Stimulated activated CD4-positive, alpha-beta T cell treated with anti-CD3 and anti-CD28 coated beads, Interleukin-2, amount 100 ng/mL, for 4 hours (primary cell): ENCODE results near the gene ZP2.
"Not testable (repeated sequence)": the region's sequence is repeated elsewhere in the genome, so short reads cannot be mapped to it uniquely, and the experiment has no call there.

Experiments used
- DNase-seq: peaks from one replicate; pipeline ENCODE4 v3.0.0-alpha.2; 2020; ENCODE audit warnings: low read depth

Gene ZP2

GRCh38 chr16:21170116-21170515 lies 41.3 kb downstream of the ZP2 start:
- DNase-seq = not testable (repeated sequence)

- no peak for DNase-seq
Measured at GRCh38 chr16:21169249-21169981, 42.0 kb downstream of the ZP2 start.

GRCh38 chr16:21167929-21168602 lies 43.3 kb downstream of the ZP2 start:
- no peak for DNase-seq

GRCh38 chr16:21167360-21167759 lies 44.0 kb downstream of the ZP2 start:
- no peak for DNase-seq

GRCh38 chr16:21166561-21166961 lies 44.8 kb downstream of the ZP2 start:
- DNase-seq = no peak

- no peak for DNase-seq
Measured at GRCh38 chr16:21164521-21165168, 46.7 kb downstream of the ZP2 start.

GRCh38 chr16:21163576-21163975 lies 47.8 kb downstream of the ZP2 start:
- no peak for DNase-seq

- DNase-seq = no peak
Measured at GRCh38 chr16:21162661-21163151, 48.7 kb downstream of the ZP2 start.

- no peak for DNase-seq
Measured at GRCh38 chr16:21161211-21161610, 50.2 kb downstream of the ZP2 start.

GRCh38 chr16:21160276-21160675 lies 51.1 kb downstream of the ZP2 start:
- no peak for DNase-seq

GRCh38 chr16:21159281-21159951 lies 52.0 kb downstream of the ZP2 start:
- no peak for DNase-seq

GRCh38 chr16:21158208-21159110 lies 52.9 kb downstream of the ZP2 start, which contains the start of gene LDAF1:
LDAF1 (plus strand) TSS chr16:21158674; CDS start chr16:21161183, 2,509 bp downstream.
- peak; percentile 66 for DNase-seq

- DNase-seq = no peak
Measured at GRCh38 chr16:21157632-21158031, 53.7 kb downstream of the ZP2 start.

GRCh38 chr16:21156767-21157467 lies 54.5 kb downstream of the ZP2 start:
- no peak for DNase-seq

- DNase-seq = not testable (repeated sequence)
Measured at GRCh38 chr16:21156011-21156410, 55.4 kb downstream of the ZP2 start.

- not testable (repeated sequence) for DNase-seq
Measured at GRCh38 chr16:21153124-21153729, 58.1 kb downstream of the ZP2 start.

- not testable (repeated sequence) for DNase-seq
Measured at GRCh38 chr16:21152160-21153030, 59.0 kb downstream of the ZP2 start.

- no peak for DNase-seq
Measured at GRCh38 chr16:21150375-21151001, 60.9 kb downstream of the ZP2 start, which contains the start of gene DNAH3. DNAH3 (minus strand) TSS chr16:21150846; CDS start chr16:21150319, 527 bp downstream.
